Colonic mucosa (tissue), 4 donors: ENCODE data around the gene FAM83C. TPM values are rescaled to one million over a fixed set of nuclear protein-coding genes. Genes with fewer than 3 reads are reported as not detected.

ENCODE experiments used
- DNase-seq: peaks from one replicate; pipeline ENCODE4 v3.0.0-alpha.2; 2020
- H3K27ac ChIP-seq: fragments of 200-600 bp; one replicate; pipeline ENCODE4 v1.8.0; 2021
- H3K27me3 ChIP-seq: fragments of 200-600 bp; one replicate; pipeline ENCODE4 v1.8.0; 2021
- H3K36me3 ChIP-seq: fragments of 200-600 bp; one replicate; pipeline ENCODE4 v1.8.0; 2021
- H3K4me1 ChIP-seq: fragments of 200-600 bp; one replicate; pipeline ENCODE4 v1.8.0; 2021; ENCODE audit warnings: mild to moderate bottlenecking
- H3K4me3 ChIP-seq: fragments of 200-600 bp; one replicate; pipeline ENCODE4 v1.8.0; 2021
- H3K9ac ChIP-seq, 2 donors: one replicate each; pipeline ENCODE4 v1.7.0; 2013; ENCODE audit warnings: control low read depth in 2 of 2, low read depth in 2 of 2, low read length in 2 of 2
- H3K9me3 ChIP-seq: fragments of 200-600 bp; one replicate; pipeline ENCODE4 v1.8.0; 2021
- CTCF ChIP-seq: fragments of 200-600 bp; IDR thresholded peaks from one replicate; pipeline ENCODE4 v1.8.0; 2022; ENCODE audit warnings: antibody characterized with exemption, mild to moderate bottlenecking
- intact Hi-C: fragments of 100-400 bp; cut with DNase I; formaldehyde crosslinking; loops from one replicate; pipeline ENCODE4 v1.14.1; 2022
- total RNA-seq, 2 donors: library from RNA; stranded (reverse); fragmentation: NEBNext Ultra II Directional in 1 of 2; extraction: Animal tissue kit (Norgen Biotek cat#: 25700) in 1 of 2; gene quantifications; one replicate each; pipeline ENCODE4 v1.2.1, GENCODE V29; 2021
- donor health status: healthy.
- donor health status: DM: no; HTN: no; CAD: no.
- donor health status: DM: no; HTN: no; CAD: no.

FAM83C gene
- total RNA-seq, 2 donors from 2014 or later, result 0.45 TPM; not detected in 1

- Histone ChIP-seq H3K36me3 (no peaks in the 10 kb centered on the region), H3K4me3 (no peak overlapping the region), H3K9ac (no peak overlapping the region), H3K9me3 (no peaks in the 10 kb centered on the region), H3K4me1 (no peaks in the 10 kb centered on the region), H3K27ac (no peak overlapping the region), H3K27me3 (no peaks in the 10 kb centered on the region)
- intact Hi-C loops, result no loop called here
- DNase-seq, result no peak
- no peak for TF ChIP-seq CTCF
Measured at GRCh38 chr20:35290887-35291417, 1.3 kb downstream of the FAM83C start.

GRCh38 chr20:35290186-35290886, 1.9 kb downstream of the FAM83C start:
- no peak overlapping the region for H3K4me3 ChIP-seq

GRCh38 chr20:35288325-35289060, 3.7 kb downstream of the FAM83C start:
- Histone ChIP-seq H3K27ac (no peak overlapping the region), H3K9me3 (no peaks in the 10 kb centered on the region), H3K4me1 (peaks cover 2% of the 10 kb centered on the region), H3K4me3 (no peak overlapping the region), H3K27me3 (no peaks in the 10 kb centered on the region), H3K9ac (no peak overlapping the region), H3K36me3 (no peaks in the 10 kb centered on the region)
- DNase-seq, result no peak
- intact Hi-C loops, result no loop called here
- TF ChIP-seq CTCF, result no peak

More at GRCh38 chr20:35290186-35290886, 1.9 kb downstream of the FAM83C start:
- intact Hi-C loops, result no loop called here
- H3K9me3 ChIP-seq, result no peaks in the 10 kb centered on the region
- H3K4me1 ChIP-seq, result no peaks in the 10 kb centered on the region
- H3K27ac ChIP-seq, result no peak overlapping the region
- H3K36me3 ChIP-seq, result no peaks in the 10 kb centered on the region
- H3K9ac ChIP-seq, result peak overlapping the region in 1 of 2 donors; percentile 35
- H3K27me3 ChIP-seq, result no peaks in the 10 kb centered on the region
- no peak for TF ChIP-seq CTCF
- DNase-seq, result no peak

GRCh38 chr20:35287509-35288324, 4.5 kb downstream of the FAM83C start:
- Histone ChIP-seq H3K4me1 (peaks cover 10% of the 10 kb centered on the region), H3K4me3 (no peak overlapping the region), H3K9ac (no peak overlapping the region), H3K27ac (no peak overlapping the region), H3K9me3 (no peaks in the 10 kb centered on the region), H3K36me3 (no peaks in the 10 kb centered on the region), H3K27me3 (no peaks in the 10 kb centered on the region)
- no peak for TF ChIP-seq CTCF
- intact Hi-C loops, result no loop called here
- no peak for DNase-seq

- H3K9ac ChIP-seq, result no peak overlapping the region
- H3K9me3 ChIP-seq, result no peaks in the 10 kb centered on the region
- peaks cover 10% of the 10 kb centered on the region for H3K4me1 ChIP-seq
- H3K27me3 ChIP-seq, result no peaks in the 10 kb centered on the region
- no peak overlapping the region for H3K4me3 ChIP-seq
- DNase-seq, result no peak
- no peak for TF ChIP-seq CTCF
- no peaks in the 10 kb centered on the region for H3K36me3 ChIP-seq
- intact Hi-C loops, result no loop called here
- no peak overlapping the region for H3K27ac ChIP-seq
Measured at GRCh38 chr20:35286899-35287508, 5.2 kb downstream of the FAM83C start.
